GM12878 (cell line): ENCODE measurements around the gene KIAA1191. TPM values are rescaled to one million over a fixed set of nuclear protein-coding genes. Genes with fewer than 3 reads are reported as not detected.

Source experiments
- ATAC-seq: fragments of 200-7000 bp; cut with Tn5 transposase; 3 replicates; pipeline ENCODE4 v1.9.1; 2020; ENCODE audit warnings: mild to moderate bottlenecking, moderate library complexity
- BruUV-seq: library from RNA; stranded (reverse); fragments of 400-500 nt; replicated peaks from 2 replicates; lab custom pipeline; 2021; lab: Mats Ljungman, UMichigan
- CTCF ChIA-PET: fragments of 300-600 bp; sonication (Branson Sonifier 250); formaldehyde crosslinking; extraction: SDS; loops from one replicate; lab custom pipeline; 2021; ENCODE audit warnings: inconsistent platforms; lab: Yijun Ruan, JAX
- POLR2A ChIA-PET: fragments of 350-600 bp; formaldehyde crosslinking; extraction: SDS; loops from one replicate; lab custom pipeline; 2021; ENCODE audit warnings: inconsistent platforms; lab: Charles Lee
- RAD21 ChIA-PET: fragments of 300-600 bp; sonication (Branson Sonifier 250); formaldehyde crosslinking; loops from one replicate; lab custom pipeline; 2023; ENCODE audit warnings: antibody characterized with exemption; ENCODE audit not compliant: unreplicated experiment; lab: Charles Lee
- SMC1A ChIA-PET: fragments of 300-600 bp; sonication (Branson Sonifier 250); formaldehyde crosslinking; loops from one replicate; lab custom pipeline; 2023; ENCODE audit not compliant: unreplicated experiment, uncharacterized antibody; lab: Charles Lee
- DNase-seq: peaks from one replicate; pipeline ENCODE4 v3.0.0-alpha.2; 2011; ENCODE audit warnings: low read depth, low spot score
- FAIRE-seq: peaks from 3 replicates; lab custom pipeline; 2011; peaks lifted over from hg19 to GRCh38; lab: Jason Lieb, UNC
- H2AFZ ChIP-seq: 2 replicates; pipeline ENCODE4 v1.6.0; 2011; ENCODE audit warnings: low read depth, low read length, control low read depth; ENCODE audit not compliant: control insufficient read depth
- H3K27ac ChIP-seq: 2 replicates; pipeline ENCODE4 v1.5.1; 2011; ENCODE audit warnings: control low read depth; ENCODE audit not compliant: control insufficient read depth, insufficient read depth
- H3K27me3 ChIP-seq, 2 experiments: replicated peaks in 1 of 2; 2 replicates each; pipeline versions ENCODE4 v1.6.0 to v1.6.1; 2011; ENCODE audit warnings: low read length in 1 of 2; ENCODE audit not compliant: control insufficient read depth in 2 of 2, insufficient read depth in 2 of 2
- H3K36me3 ChIP-seq, 2 experiments: 2 replicates each; pipeline ENCODE4 v1.5.1; 2011; ENCODE audit warnings: low read length in 1 of 2; ENCODE audit not compliant: control insufficient read depth in 2 of 2, insufficient read depth in 2 of 2
- H3K4me1 ChIP-seq: 2 replicates; pipeline ENCODE4 v1.6.1; 2011; ENCODE audit warnings: mild to moderate bottlenecking, low read length, moderate library complexity, mixed read lengths; ENCODE audit not compliant: control insufficient read depth, insufficient read depth
- H3K4me2 ChIP-seq: 2 replicates; pipeline ENCODE4 v1.6.0; 2011; ENCODE audit warnings: control low read depth; ENCODE audit not compliant: control insufficient read depth, insufficient read depth
- H3K4me3 ChIP-seq: fragments of 200-600 bp; sonication (generic); 2 replicates; pipeline ENCODE4 v1.5.1; 2016
- H3K79me2 ChIP-seq: 2 replicates; pipeline ENCODE4 v1.6.0; 2011; ENCODE audit warnings: low read length; ENCODE audit not compliant: control insufficient read depth, insufficient read depth
- H3K9ac ChIP-seq: 2 replicates; pipeline ENCODE4 v1.8.0; 2011; ENCODE audit warnings: low read length, control low read depth, mixed read lengths; ENCODE audit not compliant: control insufficient read depth, insufficient read depth
- H3K9me3 ChIP-seq: replicated peaks from 3 replicates; pipeline ENCODE4 v1.5.1; 2011; ENCODE audit warnings: mild to moderate bottlenecking, low read length; ENCODE audit not compliant: control insufficient read depth, insufficient read depth
- H4K20me1 ChIP-seq: 2 replicates; pipeline ENCODE4 v1.6.0; 2011; ENCODE audit not compliant: control insufficient read depth, insufficient read depth
- CBFB ChIP-seq: IDR thresholded peaks from 2 replicates; pipeline ENCODE4 v1.6.1; 2016; ENCODE audit warnings: antibody characterized with exemption, low read depth
- CBX3 ChIP-seq: fragments of 200-600 bp; sonication (generic); IDR thresholded peaks from 2 replicates; pipeline ENCODE4 v1.6.1; 2016; ENCODE audit warnings: low read depth, borderline replicate concordance
- CBX5 ChIP-seq: sonication (generic); IDR thresholded peaks from 2 replicates; pipeline ENCODE4 v1.6.1; 2016; ENCODE audit warnings: low read depth, moderate library complexity, mild to moderate bottlenecking, inconsistent platforms
- CUX1 ChIP-seq: IDR thresholded peaks from 2 replicates; pipeline ENCODE4 v1.6.1; 2012; ENCODE audit warnings: improper control_type of control experiment, low read depth, low read length; ENCODE audit not compliant: insufficient replicate concordance
- E2F8 ChIP-seq: fragments of 450-650 bp; IDR thresholded peaks from 2 replicates; pipeline ENCODE4 v1.6.1; 2018; ENCODE audit warnings: mild to moderate bottlenecking, low read depth, moderate library complexity; ENCODE audit not compliant: partially characterized antibody
- FOS ChIP-seq: IDR thresholded peaks from 3 replicates; pipeline ENCODE4 v1.6.1; 2011; ENCODE audit warnings: borderline replicate concordance; ENCODE audit not compliant: insufficient read length; ENCODE audit errors: extremely low read depth
- NFYB ChIP-seq: IDR thresholded peaks from 2 replicates; pipeline ENCODE4 v1.6.1; 2011; ENCODE audit warnings: low read depth, mild to moderate bottlenecking, low read length, improper control_type of control experiment, moderate library complexity; ENCODE audit not compliant: insufficient read depth
- RB1 ChIP-seq: fragments of 450-650 bp; formaldehyde crosslinking; IDR thresholded peaks from 2 replicates; pipeline ENCODE4 v1.6.1; 2017; ENCODE audit warnings: mild to moderate bottlenecking, borderline replicate concordance
- SKIL ChIP-seq: fragments of 450-650 bp; IDR thresholded peaks from 2 replicates; pipeline ENCODE4 v1.6.1; 2017; ENCODE audit warnings: mild to moderate bottlenecking, low read depth, inconsistent platforms; ENCODE audit not compliant: poor library complexity, severe bottlenecking
- STAT1 ChIP-seq: fragments of 450-650 bp; conservative IDR thresholded peaks from 2 replicates; pipeline ENCODE4 v1.6.1; 2014; ENCODE audit warnings: antibody characterized with exemption, mild to moderate bottlenecking
- SUPT20H ChIP-seq: IDR thresholded peaks from 2 replicates; pipeline ENCODE4 v1.6.1; 2011; ENCODE audit warnings: low read depth, mild to moderate bottlenecking, low read length, moderate library complexity, borderline replicate concordance; ENCODE audit not compliant: control insufficient read depth
- TBL1XR1 ChIP-seq: IDR thresholded peaks from 2 replicates; pipeline ENCODE4 v1.6.1; 2012; ENCODE audit warnings: low read depth, low read length, improper control_type of control experiment
- TCF7 ChIP-seq: IDR thresholded peaks from 2 replicates; pipeline ENCODE4 v1.6.1; 2014; ENCODE audit warnings: antibody characterized with exemption, borderline replicate concordance
- WGBS: methylation state at CpG from one replicate; pipeline ENCODE4 v1.1.6; 2016; ENCODE audit warnings: low lambda C conversion rate; ENCODE audit not compliant: insufficient replicate concordance, insufficient coverage; ENCODE audit errors: missing lambda C conversion rate; 5-methylcytosine and 5-hydroxymethylcytosine counted together
- in situ Hi-C: fragments of 300-500 bp; cut with MboI; formaldehyde crosslinking; loops from 9 replicates; pipeline ENCODE4 v1.14.3; 2018; ENCODE audit warnings: mixed read lengths
- intact Hi-C: fragments of 100-400 bp; cut with micrococcal nuclease; formaldehyde crosslinking; loops from one replicate; pipeline ENCODE4 v1.14.2; 2022; ENCODE audit not compliant: unreplicated experiment
- polyA plus RNA-seq, 11 experiments: library from polyadenylated mRNA; depleted of rRNA in 4 of 11; unstranded in 6 of 11; stranded (reverse) in 5 of 11; fragments of >200 nt; fragmentation: Nextera tagmentation in 4 of 11; fragmentation: Illumina TruSeq in 1 of 11; extraction: Ambion mirVana in 4 of 11; extraction: Trizol in 1 of 11; gene quantifications; 1 replicate in 1 of 11; 2 replicates in 10 of 11; pipeline versions ENCODE4 v1.2.1 to v1.2.3, GENCODE V29; 2011 to 2016; ENCODE audit warnings: inconsistent platforms in 2 of 11, missing spikeins in 2 of 11, low read depth in 1 of 11
- total RNA-seq, 4 experiments: library from RNA; depleted of rRNA in 3 of 4; stranded (reverse); fragments of >200 nt in 3 of 4; fragmentation: Illumina TruSeq in 1 of 4; extraction: Trizol in 1 of 4; gene quantifications; 2 replicates each; pipeline versions ENCODE4 v1.2.1 to v1.2.3, GENCODE V29; 2013 to 2021

The KIAA1191 gene
- total and polyA plus RNA-seq, 10 of the 15 experiments (the other 5 are each of a cell fraction or from before 2014, with no cell fraction given), result 14.9 to 58.2 (median 31.8) TPM

GRCh38 chr5:176387384-176387925, 25.9 kb upstream of the KIAA1191 start:
- POLR2A ChIA-PET, result interaction anchor here (0.8 to 1.6 kb wide), 4 partner anchors 17 to 148 kb away, joined by 3 to 9 read pairs (median 5); partner anchors contain the start of gene KIAA1191
- intact Hi-C loops, result loop anchor here (5.0 to 10.0 kb wide), 2 partner anchors 147 to 150 kb away; partner anchors contain the start of genes RNF44 and SIMC1
- H3K79me2 ChIP-seq, result peaks cover 50% of the 10 kb centered on the region
- no peak for TF ChIP-seq TBL1XR1
- TF ChIP-seq RB1, result no peak
- no peak for TF ChIP-seq FOS
- TF ChIP-seq STAT1, result no peak
- TF ChIP-seq CBX5, result no peak
- no peak for TF ChIP-seq TCF7
- no peak for TF ChIP-seq CBX3
- no peak for TF ChIP-seq E2F8
- no peak for TF ChIP-seq NFYB
- TF ChIP-seq CBFB, result no peak
- no peak for TF ChIP-seq CUX1
- TF ChIP-seq SKIL, result no peak
- no peak for TF ChIP-seq SUPT20H

More at GRCh38 chr5:176387384-176387925, 25.9 kb upstream of the KIAA1191 start:
- Histone ChIP-seq H3K4me1 (peaks cover 11% of the 10 kb centered on the region), H2AFZ (no peak overlapping the region), H3K27ac (peak overlapping the region; percentile 97), H3K9ac (peak overlapping the region; percentile 87), H3K9me3 (no peaks in the 10 kb centered on the region), H3K27me3 (no peaks in the 10 kb centered on the region), H3K4me2 (peak overlapping the region; percentile 72), H3K4me3 (peak overlapping the region; percentile 90), H4K20me1 (peaks cover 3% of the 10 kb centered on the region; the same call in 1 of the 2 replicates), H3K36me3 (peaks cover 20 to 25% of the 10 kb centered on the region in 2 experiments)
- FAIRE-seq, result no peak
- ChIA-PET RAD21 (no interaction called here), CTCF (interaction anchor here (1.1 kb wide), 1 partner anchor 25 kb away, joined by 4 read pairs; no protein-coding TSS in a partner anchor), SMC1A (interaction anchor here (0.6 to 2.0 kb wide), 2 partner anchors 25 to 515 kb away, joined by 3 to 7 read pairs; no protein-coding TSS in a partner anchor)
- in situ Hi-C loops, result no loop called here
- DNase-seq, result no peak
- ATAC-seq, result no peak
- BruUV-seq, result no TSS peak
- WGBS, result 25% methylated on average over 8 of the region's 8 CpGs
